HepG2 (cell line): ENCODE results near the gene PSME3IP1. TPM values are rescaled to one million over a fixed set of nuclear protein-coding genes. Genes with fewer than 3 reads are reported as not detected.

Experiments used
- ATAC-seq: fragments of 200-7000 bp; cut with Tn5 transposase; 3 replicates; pipeline ENCODE4 v1.9.1; 2020; ENCODE audit warnings: mild to moderate bottlenecking, moderate library complexity
- BruUV-seq: library from RNA; stranded (reverse); fragments of 400-500 nt; replicated peaks from 2 replicates; lab custom pipeline; 2021; lab: Mats Ljungman, UMichigan
- CTCF ChIA-PET: fragments of 300-600 bp; formaldehyde crosslinking; extraction: SDS; loops from one replicate; lab custom pipeline; 2021; ENCODE audit warnings: low total read pairs, inconsistent platforms, low intra/inter-chr PET ratio; lab: Yijun Ruan, JAX
- POLR2A ChIA-PET: fragments of 350-600 bp; sonication (Branson Sonifier 250); formaldehyde crosslinking; loops from one replicate; lab custom pipeline; 2020; ENCODE audit warnings: antibody characterized with exemption, inconsistent platforms; lab: Yijun Ruan, JAX
- DNase-seq: peaks from one replicate; pipeline ENCODE4 v3.0.0-alpha.2; 2015; ENCODE audit warnings: low spot score
- FAIRE-seq: peaks from 3 replicates; lab custom pipeline; 2011; peaks lifted over from hg19 to GRCh38; lab: Jason Lieb, UNC
- H2AFZ ChIP-seq: one replicate; pipeline ENCODE4 v1.6.1; 2011; ENCODE audit warnings: low read length, inconsistent platforms
- H3K27ac ChIP-seq: fragments of 300-600 bp; 3 replicates; pipeline ENCODE4 v1.8.0; 2011; ENCODE audit warnings: mixed run types, mild to moderate bottlenecking, mixed read lengths, low read length, inconsistent platforms; ENCODE audit not compliant: insufficient read depth; ENCODE audit errors: extremely low read length
- H3K27me3 ChIP-seq, 2 experiments: fragments of 200-600 bp in 1 of 2; 2 replicates in 1 of 2; 3 replicates in 1 of 2; pipeline versions ENCODE4 v1.6.0 to v1.8.0; 2011; ENCODE audit warnings: low read length in 2 of 2, mild to moderate bottlenecking in 2 of 2, moderate library complexity in 2 of 2, inconsistent platforms in 1 of 2; ENCODE audit not compliant: insufficient read depth in 2 of 2, control insufficient read depth in 1 of 2
- H3K36me3 ChIP-seq, 2 experiments: fragments of 200-600 bp in 1 of 2; replicated peaks in 1 of 2; 2 replicates in 1 of 2; 3 replicates in 1 of 2; pipeline versions ENCODE4 v1.5.1 to v1.8.0; 2011; ENCODE audit warnings: low read length in 2 of 2, inconsistent platforms in 1 of 2; ENCODE audit not compliant: insufficient read depth in 2 of 2, control insufficient read depth in 1 of 2
- H3K4me1 ChIP-seq: 2 replicates; pipeline ENCODE4 v1.5.1; 2012; ENCODE audit warnings: low read length, inconsistent platforms; ENCODE audit not compliant: insufficient read depth
- H3K4me2 ChIP-seq: 2 replicates; pipeline ENCODE4 v1.6.0; 2011; ENCODE audit warnings: low read depth, low read length, inconsistent platforms
- H3K4me3 ChIP-seq, 3 experiments: fragments of 200-600 bp in 1 of 3; sonication (generic), shearing (Covaris generic) in 1 of 3; replicated peaks in 1 of 3; 2 replicates each; pipeline ENCODE4 v1.5.1; 2011 to 2016; ENCODE audit warnings: low read length in 3 of 3, inconsistent platforms in 2 of 3, low read depth in 2 of 3, mild to moderate bottlenecking in 2 of 3, control low read depth in 1 of 3, mixed read lengths in 1 of 3; ENCODE audit not compliant: insufficient read depth in 1 of 3
- H3K79me2 ChIP-seq: one replicate; pipeline ENCODE4 v1.6.1; 2011; ENCODE audit warnings: low read length, inconsistent platforms; ENCODE audit not compliant: insufficient read depth
- H3K9ac ChIP-seq: 2 replicates; pipeline ENCODE4 v1.6.0; 2011; ENCODE audit warnings: mild to moderate bottlenecking, low read depth, low read length, inconsistent platforms; ENCODE audit not compliant: insufficient read depth
- H3K9me3 ChIP-seq: 2 replicates; pipeline ENCODE4 v1.5.1; 2012; ENCODE audit warnings: mild to moderate bottlenecking, low read length
- H4K20me1 ChIP-seq: 2 replicates; pipeline ENCODE4 v1.6.0; 2011; ENCODE audit warnings: inconsistent platforms, mild to moderate bottlenecking, low read length, moderate library complexity; ENCODE audit not compliant: insufficient read depth
- CAMTA2 ChIP-seq: sonication (generic); formaldehyde crosslinking; IDR thresholded peaks from 2 replicates; pipeline ENCODE4 v1.4.0; 2020; ENCODE audit warnings: mild to moderate bottlenecking, missing genetic modification reagents, borderline replicate concordance
- CBFB ChIP-seq: sonication (generic); formaldehyde crosslinking; IDR thresholded peaks from 2 replicates; pipeline ENCODE4 v1.4.0; 2020; ENCODE audit warnings: missing genetic modification reagents
- NFIC ChIP-seq: IDR thresholded peaks from 2 replicates; pipeline ENCODE4 v1.6.1; 2012; ENCODE audit warnings: mild to moderate bottlenecking, low read length, inconsistent platforms
- POLR2AphosphoS2 ChIP-seq: IDR thresholded peaks from 2 replicates; pipeline ENCODE4 v1.6.1; 2011; ENCODE audit warnings: low read depth, low read length, improper control_type of control experiment
- ZNF224 ChIP-seq: sonication (generic); formaldehyde crosslinking; IDR thresholded peaks from 2 replicates; pipeline ENCODE4 v1.5.0; 2020; ENCODE audit warnings: mild to moderate bottlenecking, missing genetic modification reagents
- ZNF333 ChIP-seq: sonication (generic); formaldehyde crosslinking; IDR thresholded peaks from 2 replicates; pipeline ENCODE4 v1.4.0; 2020; ENCODE audit warnings: mild to moderate bottlenecking, missing genetic modification reagents, borderline replicate concordance
- ZNF614 ChIP-seq: IDR thresholded peaks from 2 replicates; pipeline ENCODE4 v1.6.1; 2018; ENCODE audit warnings: missing biosample characterization, missing genetic modification reagents, inconsistent platforms, borderline replicate concordance
- WGBS: methylation state at CpG from one replicate; pipeline ENCODE4 v1.1.6; 2017; ENCODE audit warnings: low lambda C conversion rate; 5-methylcytosine and 5-hydroxymethylcytosine counted together
- in situ Hi-C: cut with HindIII; loops from 2 replicates; pipeline ENCODE4 v1.10.0; 2017; ENCODE audit warnings: low pct_unique_long_range_greater_than_20kb; ENCODE audit not compliant: extremely low pct_ligation_motif_present
- intact Hi-C: fragments of 100-400 bp; cut with micrococcal nuclease; formaldehyde crosslinking; loops from one replicate; pipeline ENCODE4 v1.10.0; 2022; ENCODE audit not compliant: unreplicated experiment
- polyA plus RNA-seq, 8 experiments: library from polyadenylated mRNA; depleted of rRNA in 3 of 8; stranded (reverse) in 7 of 8; unstranded in 1 of 8; fragments of >200 nt; fragmentation: Illumina TruSeq in 4 of 8; extraction: Trizol in 4 of 8; gene quantifications; 2 replicates each; pipeline versions ENCODE4 v1.2.1 to v1.2.3, GENCODE V29; 2011 to 2016; ENCODE audit warnings: low read depth in 4 of 8, missing spikeins in 1 of 8, mixed read lengths in 1 of 8; ENCODE audit not compliant: insufficient read depth in 1 of 8
- total RNA-seq, 5 experiments: library from RNA; depleted of rRNA; stranded (reverse); fragments of >200 nt; fragmentation: Illumina TruSeq; extraction: Trizol; gene quantifications; 2 replicates each; pipeline ENCODE4 v1.2.3, GENCODE V29; 2016; ENCODE audit warnings: low read depth in 1 of 5
- TF ChIP-seq, protein P1 (sequence below): sonication (generic); IDR thresholded peaks from 2 replicates; pipeline ENCODE4 v1.6.1; 2016; ENCODE audit warnings: low read depth, borderline replicate concordance
- TF ChIP-seq, protein P2 (sequence below): sonication (generic); formaldehyde crosslinking; IDR thresholded peaks from 2 replicates; pipeline ENCODE4 v1.5.0; 2020; ENCODE audit warnings: mild to moderate bottlenecking, missing genetic modification reagents
- TF ChIP-seq, protein P3 (sequence below): sonication (generic); formaldehyde crosslinking; IDR thresholded peaks from 2 replicates; pipeline ENCODE4 v1.4.0; 2020; ENCODE audit warnings: mild to moderate bottlenecking, missing genetic modification reagents
- TF ChIP-seq, protein P4 (sequence below): IDR thresholded peaks from 2 replicates; pipeline ENCODE4 v1.6.1; 2016; ENCODE audit warnings: missing biosample characterization, missing genetic modification reagents, low read depth

The PSME3IP1 gene
- total and polyA plus RNA-seq, 2 of the 13 experiments (the other 11 are each of a cell fraction or from before 2014, with no cell fraction given), result 90.8 to 99.8 TPM

DNA sequence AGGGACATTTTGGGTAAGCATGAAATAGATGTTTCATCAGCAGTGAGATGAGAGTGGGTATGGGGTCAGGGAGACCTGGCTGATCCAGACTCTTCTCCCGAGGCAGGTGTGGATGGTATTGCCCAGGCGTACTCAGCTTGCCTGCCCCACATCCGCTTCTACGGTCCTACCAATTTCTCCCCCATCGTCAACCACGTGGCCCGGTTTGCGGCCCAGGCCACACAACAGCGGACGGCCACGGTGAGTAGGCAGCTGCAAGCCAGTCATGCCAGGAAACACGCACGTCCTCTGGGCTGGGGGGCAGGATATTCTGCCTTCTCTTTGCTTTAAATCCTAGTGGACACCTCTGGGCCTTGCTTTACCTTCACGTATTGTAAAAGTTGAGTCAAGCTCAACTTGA, 48.8 kb downstream of the PSME3IP1 start:
- no peak overlapping the region for H2AFZ ChIP-seq
- H3K9me3 ChIP-seq, result no peaks in the 10 kb centered on the region
- intact Hi-C loops, result no loop called here
- 84% methylated on average over 14 of the region's 14 CpGs for WGBS
- CTCF ChIA-PET, result no interaction called here
- ATAC-seq (no peak), FAIRE-seq (no peak), DNase-seq (no peak)
- in situ Hi-C loops, result no loop called here
- no peak overlapping the region for H3K4me2 ChIP-seq
- H3K4me1 ChIP-seq, result peaks cover 17% of the 10 kb centered on the region
- H4K20me1 ChIP-seq, result no peaks in the 10 kb centered on the region
- H3K36me3 ChIP-seq, result no peaks in the 10 kb centered on the region
- TF ChIP-seq ZNF614 (CRISPR knock-in tag), result no peak
- no peak for TF ChIP-seq CBFB (CRISPR knock-in tag)
- TF ChIP-seq CAMTA2 (CRISPR knock-in tag), result no peak
- TF ChIP-seq, protein P1, sequence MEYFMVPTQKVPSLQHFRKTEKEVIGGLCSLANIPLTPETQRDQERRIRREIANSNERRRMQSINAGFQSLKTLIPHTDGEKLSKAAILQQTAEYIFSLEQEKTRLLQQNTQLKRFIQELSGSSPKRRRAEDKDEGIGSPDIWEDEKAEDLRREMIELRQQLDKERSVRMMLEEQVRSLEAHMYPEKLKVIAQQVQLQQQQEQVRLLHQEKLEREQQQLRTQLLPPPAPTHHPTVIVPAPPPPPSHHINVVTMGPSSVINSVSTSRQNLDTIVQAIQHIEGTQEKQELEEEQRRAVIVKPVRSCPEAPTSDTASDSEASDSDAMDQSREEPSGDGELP, result no peak
- TF ChIP-seq NFIC, result no peak
- TF ChIP-seq, protein P2, sequence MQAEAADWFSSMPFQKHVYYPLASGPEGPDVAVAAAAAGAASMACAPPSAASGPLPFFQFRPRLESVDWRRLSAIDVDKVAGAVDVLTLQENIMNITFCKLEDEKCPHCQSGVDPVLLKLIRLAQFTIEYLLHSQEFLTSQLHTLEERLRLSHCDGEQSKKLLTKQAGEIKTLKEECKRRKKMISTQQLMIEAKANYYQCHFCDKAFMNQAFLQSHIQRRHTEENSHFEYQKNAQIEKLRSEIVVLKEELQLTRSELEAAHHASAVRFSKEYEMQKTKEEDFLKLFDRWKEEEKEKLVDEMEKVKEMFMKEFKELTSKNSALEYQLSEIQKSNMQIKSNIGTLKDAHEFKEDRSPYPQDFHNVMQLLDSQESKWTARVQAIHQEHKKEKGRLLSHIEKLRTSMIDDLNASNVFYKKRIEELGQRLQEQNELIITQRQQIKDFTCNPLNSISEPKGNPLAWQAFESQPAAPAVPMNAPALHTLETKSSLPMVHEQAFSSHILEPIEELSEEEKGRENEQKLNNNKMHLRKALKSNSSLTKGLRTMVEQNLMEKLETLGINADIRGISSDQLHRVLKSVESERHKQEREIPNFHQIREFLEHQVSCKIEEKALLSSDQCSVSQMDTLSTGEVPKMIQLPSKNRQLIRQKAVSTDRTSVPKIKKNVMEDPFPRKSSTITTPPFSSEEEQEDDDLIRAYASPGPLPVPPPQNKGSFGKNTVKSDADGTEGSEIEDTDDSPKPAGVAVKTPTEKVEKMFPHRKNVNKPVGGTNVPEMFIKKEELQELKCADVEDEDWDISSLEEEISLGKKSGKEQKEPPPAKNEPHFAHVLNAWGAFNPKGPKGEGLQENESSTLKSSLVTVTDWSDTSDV (CRISPR knock-in tag), result no peak
- TF ChIP-seq ZNF333 (CRISPR knock-in tag), result no peak
- no peak for TF ChIP-seq POLR2AphosphoS2
- no peak for TF ChIP-seq ZNF224 (CRISPR knock-in tag)
- TF ChIP-seq, protein P3, sequence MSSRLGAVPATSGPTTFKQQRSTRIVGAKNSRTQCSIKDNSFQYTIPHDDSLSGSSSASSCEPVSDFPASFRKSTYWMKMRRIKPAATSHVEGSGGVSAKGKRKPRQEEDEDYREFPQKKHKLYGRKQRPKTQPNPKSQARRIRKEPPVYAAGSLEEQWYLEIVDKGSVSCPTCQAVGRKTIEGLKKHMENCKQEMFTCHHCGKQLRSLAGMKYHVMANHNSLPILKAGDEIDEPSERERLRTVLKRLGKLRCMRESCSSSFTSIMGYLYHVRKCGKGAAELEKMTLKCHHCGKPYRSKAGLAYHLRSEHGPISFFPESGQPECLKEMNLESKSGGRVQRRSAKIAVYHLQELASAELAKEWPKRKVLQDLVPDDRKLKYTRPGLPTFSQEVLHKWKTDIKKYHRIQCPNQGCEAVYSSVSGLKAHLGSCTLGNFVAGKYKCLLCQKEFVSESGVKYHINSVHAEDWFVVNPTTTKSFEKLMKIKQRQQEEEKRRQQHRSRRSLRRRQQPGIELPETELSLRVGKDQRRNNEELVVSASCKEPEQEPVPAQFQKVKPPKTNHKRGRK, result no peak
- TF ChIP-seq, protein P4, sequence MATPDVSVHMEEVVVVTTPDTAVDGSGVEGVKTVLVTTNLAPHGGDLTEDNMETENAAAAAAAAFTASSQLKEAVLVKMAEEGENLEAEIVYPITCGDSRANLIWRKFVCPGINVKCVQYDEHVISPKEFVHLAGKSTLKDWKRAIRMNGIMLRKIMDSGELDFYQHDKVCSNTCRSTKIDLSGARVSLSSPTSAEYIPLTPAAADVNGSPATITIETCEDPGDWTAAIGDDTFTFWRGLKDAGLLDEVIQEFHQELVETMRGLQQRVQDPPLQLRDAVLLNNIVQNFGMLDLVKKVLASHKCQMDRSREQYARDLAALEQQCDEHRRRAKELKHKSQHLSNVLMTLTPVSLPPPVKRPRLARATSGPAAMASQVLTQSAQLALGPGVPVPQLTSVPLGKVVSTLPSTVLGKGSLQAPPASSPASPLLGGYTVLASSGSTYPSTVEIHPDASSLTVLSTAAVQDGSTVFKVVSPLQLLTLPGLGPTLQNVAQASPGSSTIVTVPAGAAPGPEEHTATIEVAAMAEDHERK (CRISPR knock-in tag), result no peak
- H3K79me2 ChIP-seq, result no peaks in the 10 kb centered on the region
- no peak overlapping the region for H3K4me3 ChIP-seq
- no peaks in the 10 kb centered on the region for H3K27me3 ChIP-seq
- no peak overlapping the region for H3K27ac ChIP-seq
- H3K9ac ChIP-seq, result no peak overlapping the region
- BruUV-seq, result no TSS peak
- POLR2A ChIA-PET, result interaction anchor here (1.3 kb wide), 1 partner anchor 13 kb away, joined by 4 read pairs; no protein-coding TSS in a partner anchor
